Measurements from ENCODE around the gene NSMF. TPM values are rescaled to one million over a fixed set of nuclear protein-coding genes. Genes with fewer than 3 reads are reported as not detected.

Gene NSMF
- polyA plus RNA-seq, 3 donors: 45.9 to 55.4 (median 50.4) TPM

- no peak for DNase-seq
Observed at GRCh38 chr9:137494104-137494544, 35.0 kb upstream of the NSMF start.

- no peak for DNase-seq
Observed at GRCh38 chr9:137493364-137494103, 34.4 kb upstream of the NSMF start.

GRCh38 chr9:137492464-137493363 lies 33.6 kb upstream of the NSMF start:
- DNase-seq: no peak

- no peak for DNase-seq
Observed at GRCh38 chr9:137491735-137492432, 32.8 kb upstream of the NSMF start.

GRCh38 chr9:137490532-137491186 lies 31.5 kb upstream of the NSMF start:
- peak; percentile 16 for DNase-seq

- DNase-seq: no peak
Observed at GRCh38 chr9:137488906-137489305, 29.8 kb upstream of the NSMF start.

GRCh38 chr9:137488327-137488653 lies 29.2 kb upstream of the NSMF start:
- DNase-seq: no peak

- DNase-seq: peak; percentile 2
Observed at GRCh38 chr9:137487454-137488326, 28.6 kb upstream of the NSMF start.

- DNase-seq: no peak
Observed at GRCh38 chr9:137486545-137487453, 27.7 kb upstream of the NSMF start.

GRCh38 chr9:137486141-137486490 lies 27.0 kb upstream of the NSMF start:
- no peak for DNase-seq

GRCh38 chr9:137485343-137486140 lies 26.4 kb upstream of the NSMF start:
- no peak for DNase-seq

GRCh38 chr9:137484551-137485315 lies 25.6 kb upstream of the NSMF start:
- no peak for DNase-seq

GRCh38 chr9:137482094-137482781 lies 23.1 kb upstream of the NSMF start:
- DNase-seq: no peak

- DNase-seq: no peak
Observed at GRCh38 chr9:137480686-137481683, 21.9 kb upstream of the NSMF start.

- no peak for DNase-seq
Observed at GRCh38 chr9:137479892-137480685, 21.0 kb upstream of the NSMF start.
